PFSK-1 (cell line): Measurements from ENCODE around the gene SPNS3.

Source experiments
- POLR2AphosphoS5 ChIP-seq: IDR thresholded peaks from 2 replicates; pipeline ENCODE4 v1.6.1; 2012; ENCODE audit warnings: low read depth, mild to moderate bottlenecking, control low read depth, low read length, moderate library complexity
- SIN3A ChIP-seq: IDR thresholded peaks from 2 replicates; pipeline ENCODE4 v1.6.1; 2012; ENCODE audit warnings: mild to moderate bottlenecking, low read length, moderate library complexity, borderline replicate concordance; ENCODE audit not compliant: insufficient read depth
- TAF1 ChIP-seq: IDR thresholded peaks from 2 replicates; pipeline ENCODE4 v1.6.1; 2012; ENCODE audit warnings: low read length, control low read depth, borderline replicate concordance; ENCODE audit not compliant: insufficient read depth
- TF ChIP-seq, protein P1 (sequence below), 2 experiments: IDR thresholded peaks; 2 replicates each; pipeline versions ENCODE4 v1.6.1 to v1.8.0; 2011 to 2012; ENCODE audit warnings: low read depth in 2 of 2, low read length in 2 of 2, control low read depth in 1 of 2, inconsistent platforms in 1 of 2, mild to moderate bottlenecking in 1 of 2, moderate library complexity in 1 of 2; ENCODE audit not compliant: insufficient read depth in 1 of 2

DNA sequence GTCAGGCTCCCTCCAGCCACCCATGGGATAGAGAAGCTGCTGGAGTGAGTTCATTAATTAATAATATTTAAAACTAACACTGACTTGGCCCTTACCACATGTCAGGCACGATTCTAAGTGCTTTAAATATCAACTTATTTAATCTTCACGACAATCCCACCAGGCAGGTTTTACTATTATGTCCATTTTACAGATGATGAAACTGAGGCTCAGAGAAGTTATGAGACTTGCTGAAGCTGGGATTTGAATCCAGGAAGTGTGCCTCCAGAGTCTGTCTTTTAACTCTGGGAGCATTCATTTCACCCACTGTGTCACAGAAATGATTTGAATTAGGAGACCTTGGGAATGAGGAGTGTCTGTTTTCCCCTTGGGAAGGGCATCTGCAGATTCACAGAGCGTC lies 8.8 kb downstream of the SPNS3 start:
- TF ChIP-seq POLR2AphosphoS5 (no peak), SIN3A (no peak), TAF1 (no peak)
- TF ChIP-seq, protein P1, sequence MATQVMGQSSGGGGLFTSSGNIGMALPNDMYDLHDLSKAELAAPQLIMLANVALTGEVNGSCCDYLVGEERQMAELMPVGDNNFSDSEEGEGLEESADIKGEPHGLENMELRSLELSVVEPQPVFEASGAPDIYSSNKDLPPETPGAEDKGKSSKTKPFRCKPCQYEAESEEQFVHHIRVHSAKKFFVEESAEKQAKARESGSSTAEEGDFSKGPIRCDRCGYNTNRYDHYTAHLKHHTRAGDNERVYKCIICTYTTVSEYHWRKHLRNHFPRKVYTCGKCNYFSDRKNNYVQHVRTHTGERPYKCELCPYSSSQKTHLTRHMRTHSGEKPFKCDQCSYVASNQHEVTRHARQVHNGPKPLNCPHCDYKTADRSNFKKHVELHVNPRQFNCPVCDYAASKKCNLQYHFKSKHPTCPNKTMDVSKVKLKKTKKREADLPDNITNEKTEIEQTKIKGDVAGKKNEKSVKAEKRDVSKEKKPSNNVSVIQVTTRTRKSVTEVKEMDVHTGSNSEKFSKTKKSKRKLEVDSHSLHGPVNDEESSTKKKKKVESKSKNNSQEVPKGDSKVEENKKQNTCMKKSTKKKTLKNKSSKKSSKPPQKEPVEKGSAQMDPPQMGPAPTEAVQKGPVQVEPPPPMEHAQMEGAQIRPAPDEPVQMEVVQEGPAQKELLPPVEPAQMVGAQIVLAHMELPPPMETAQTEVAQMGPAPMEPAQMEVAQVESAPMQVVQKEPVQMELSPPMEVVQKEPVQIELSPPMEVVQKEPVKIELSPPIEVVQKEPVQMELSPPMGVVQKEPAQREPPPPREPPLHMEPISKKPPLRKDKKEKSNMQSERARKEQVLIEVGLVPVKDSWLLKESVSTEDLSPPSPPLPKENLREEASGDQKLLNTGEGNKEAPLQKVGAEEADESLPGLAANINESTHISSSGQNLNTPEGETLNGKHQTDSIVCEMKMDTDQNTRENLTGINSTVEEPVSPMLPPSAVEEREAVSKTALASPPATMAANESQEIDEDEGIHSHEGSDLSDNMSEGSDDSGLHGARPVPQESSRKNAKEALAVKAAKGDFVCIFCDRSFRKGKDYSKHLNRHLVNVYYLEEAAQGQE (IDR thresholded peaks at IDR 0.05; ENCODE audit: insufficient read depth in 1 of 2, low read depth in 2 of 2, low read length in 2 of 2), result no peak
